Lower leg skin (tissue), 3 donors: ENCODE results near the gene ATP13A3.

ENCODE experiments used
- POLR2A ChIP-seq, 2 donors: fragments of 450-650 bp; IDR thresholded peaks; one replicate each; pipeline ENCODE4 v1.6.1; 2016 to 2017; ENCODE audit warnings: antibody characterized with exemption in 2 of 2, mild to moderate bottlenecking in 1 of 2, moderate library complexity in 1 of 2
- TF ChIP-seq, protein P1 (sequence below), 3 donors: fragments of 450-650 bp; IDR thresholded peaks; one replicate each; pipeline ENCODE4 v1.5.1; 2016; ENCODE audit warnings: antibody characterized with exemption in 3 of 3, mild to moderate bottlenecking in 3 of 3, moderate library complexity in 2 of 3

DNA sequence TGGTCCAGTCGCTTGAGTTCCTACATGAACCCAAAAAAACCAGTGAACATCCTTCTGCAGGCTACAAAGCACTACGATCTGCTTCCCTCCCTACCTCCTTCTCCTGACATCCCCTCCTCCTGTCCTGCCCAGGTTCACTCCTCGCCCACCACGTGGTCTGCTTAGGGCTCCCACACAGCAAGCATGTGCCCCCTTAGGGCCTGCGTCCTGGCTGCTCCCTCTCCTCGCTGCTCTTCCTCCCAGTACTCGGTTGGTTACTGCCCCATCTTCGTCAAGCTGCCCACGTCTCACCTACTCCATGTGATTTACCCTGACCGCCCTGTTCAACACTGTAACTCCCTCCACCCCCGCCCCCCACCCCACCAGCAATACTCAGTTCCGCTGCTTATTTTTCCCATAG is 20.8 kb upstream of the ATP13A3 start:
- TF ChIP-seq, protein P1, sequence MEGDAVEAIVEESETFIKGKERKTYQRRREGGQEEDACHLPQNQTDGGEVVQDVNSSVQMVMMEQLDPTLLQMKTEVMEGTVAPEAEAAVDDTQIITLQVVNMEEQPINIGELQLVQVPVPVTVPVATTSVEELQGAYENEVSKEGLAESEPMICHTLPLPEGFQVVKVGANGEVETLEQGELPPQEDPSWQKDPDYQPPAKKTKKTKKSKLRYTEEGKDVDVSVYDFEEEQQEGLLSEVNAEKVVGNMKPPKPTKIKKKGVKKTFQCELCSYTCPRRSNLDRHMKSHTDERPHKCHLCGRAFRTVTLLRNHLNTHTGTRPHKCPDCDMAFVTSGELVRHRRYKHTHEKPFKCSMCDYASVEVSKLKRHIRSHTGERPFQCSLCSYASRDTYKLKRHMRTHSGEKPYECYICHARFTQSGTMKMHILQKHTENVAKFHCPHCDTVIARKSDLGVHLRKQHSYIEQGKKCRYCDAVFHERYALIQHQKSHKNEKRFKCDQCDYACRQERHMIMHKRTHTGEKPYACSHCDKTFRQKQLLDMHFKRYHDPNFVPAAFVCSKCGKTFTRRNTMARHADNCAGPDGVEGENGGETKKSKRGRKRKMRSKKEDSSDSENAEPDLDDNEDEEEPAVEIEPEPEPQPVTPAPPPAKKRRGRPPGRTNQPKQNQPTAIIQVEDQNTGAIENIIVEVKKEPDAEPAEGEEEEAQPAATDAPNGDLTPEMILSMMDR (IDR thresholded peaks at IDR 0.05), result no peak
- TF ChIP-seq POLR2A (IDR thresholded peaks at IDR 0.05), result no peak
